ENCODE measurements around the gene DNAH12.

GRCh38 chr3:57261929-57262328 is 282.2 kb downstream of the DNAH12 start:
- TF ChIP-seq GATA2 (IDR thresholded peaks at IDR 0.05; ENCODE audit: low read depth, low read length) = no peak
- TF ChIP-seq GATA3 (IDR thresholded peaks at IDR 0.05; ENCODE audit: low read depth, low read length) = no peak

All from SH-SY5Y (cell line).